Keratinocyte (primary cell): ENCODE data around the gene ARHGAP1. TPM values are rescaled to one million over a fixed set of nuclear protein-coding genes. Genes with fewer than 3 reads are reported as not detected.

Source experiments
- DNase-seq: peaks from one replicate; pipeline ENCODE4 v3.0.0-alpha.2; 2011; ENCODE audit warnings: low read depth, missing footprints, low spot score
- FAIRE-seq: peaks from 2 replicates; lab custom pipeline; 2011; peaks lifted over from hg19 to GRCh38; lab: Jason Lieb, UNC
- H2AFZ ChIP-seq: 2 replicates; pipeline ENCODE4 v1.6.0; 2012; ENCODE audit warnings: low read length, control low read depth, inconsistent platforms; ENCODE audit not compliant: control insufficient read depth
- H3K27ac ChIP-seq: 2 replicates; pipeline ENCODE4 v1.5.1; 2011; ENCODE audit warnings: low read length; ENCODE audit not compliant: control insufficient read depth, insufficient read depth
- H3K27me3 ChIP-seq: 3 replicates; pipeline ENCODE4 v1.6.0; 2011; ENCODE audit warnings: low read length; ENCODE audit not compliant: control insufficient read depth, insufficient read depth; ENCODE audit errors: extremely low read depth
- H3K36me3 ChIP-seq, 2 experiments: 2 replicates in 1 of 2; 3 replicates in 1 of 2; pipeline ENCODE4 v1.5.1; 2011; ENCODE audit warnings: low read length in 2 of 2, mild to moderate bottlenecking in 1 of 2; ENCODE audit not compliant: control insufficient read depth in 2 of 2, insufficient read depth in 2 of 2; ENCODE audit errors: extremely low read depth in 1 of 2
- H3K4me1 ChIP-seq: 3 replicates; pipeline ENCODE4 v1.5.1; 2011; ENCODE audit warnings: low read length; ENCODE audit not compliant: control insufficient read depth, insufficient read depth; ENCODE audit errors: extremely low read depth
- H3K4me2 ChIP-seq: 3 replicates; pipeline ENCODE4 v1.6.0; 2011; ENCODE audit warnings: low read depth, low read length; ENCODE audit not compliant: control insufficient read depth, insufficient read depth; ENCODE audit errors: extremely low read depth
- H3K4me3 ChIP-seq, 3 experiments: fragments of 200-600 bp in 1 of 3; sonication (generic) in 1 of 3; 2 replicates in 2 of 3; 3 replicates in 1 of 3; pipeline ENCODE4 v1.5.1; 2011 to 2016; ENCODE audit warnings: low read length in 3 of 3, mild to moderate bottlenecking in 3 of 3, control low read depth in 2 of 3, inconsistent platforms in 1 of 3, low read depth in 1 of 3, mixed read lengths in 1 of 3, mixed run types in 1 of 3, moderate library complexity in 1 of 3; ENCODE audit not compliant: control insufficient read depth in 2 of 3, insufficient read depth in 2 of 3; ENCODE audit errors: extremely low read depth in 1 of 3
- H3K79me2 ChIP-seq: 2 replicates; pipeline ENCODE4 v1.6.0; 2012; ENCODE audit warnings: low read length; ENCODE audit not compliant: control insufficient read depth, insufficient read depth
- H3K9ac ChIP-seq: 3 replicates; pipeline ENCODE4 v1.6.0; 2011; ENCODE audit warnings: low read length; ENCODE audit not compliant: control insufficient read depth, insufficient read depth; ENCODE audit errors: extremely low read depth
- H3K9me1 ChIP-seq: 3 replicates; pipeline ENCODE4 v1.6.0; 2011; ENCODE audit warnings: low read length; ENCODE audit not compliant: control insufficient read depth, insufficient read depth; ENCODE audit errors: extremely low read depth
- H3K9me3 ChIP-seq: 2 replicates; pipeline ENCODE4 v1.5.1; 2012; ENCODE audit warnings: low read depth, low read length; ENCODE audit not compliant: control insufficient read depth
- H4K20me1 ChIP-seq: 3 replicates; pipeline ENCODE4 v1.6.0; 2011; ENCODE audit warnings: low read length; ENCODE audit not compliant: control insufficient read depth, insufficient read depth; ENCODE audit errors: extremely low read depth
- CTCF ChIP-seq, 3 experiments: IDR thresholded peaks in 1 of 3; conservative IDR thresholded peaks in 1 of 3; optimal IDR thresholded peaks in 1 of 3; 2 replicates in 2 of 3; 3 replicates in 1 of 3; pipeline versions ENCODE3 to v1.5.1; 2011; ENCODE audit warnings: low read length in 3 of 3, mild to moderate bottlenecking in 3 of 3, moderate library complexity in 2 of 3, control low read depth in 1 of 3, inconsistent platforms in 1 of 3; ENCODE audit not compliant: insufficient read depth in 2 of 3; ENCODE audit errors: extremely low read depth in 1 of 3
- EZH2 ChIP-seq: IDR thresholded peaks from one replicate; pipeline ENCODE4 v1.6.1; 2012; ENCODE audit warnings: inconsistent platforms, mild to moderate bottlenecking, low read length, moderate library complexity
- dilution Hi-C: fragments of 300-500 bp; cut with MboI; formaldehyde crosslinking; loops from one replicate; pipeline ENCODE4 v1.7.0; 2020; ENCODE audit warnings: low sequenced_read_pairs; ENCODE audit not compliant: extremely low pct_ligation_motif_present
- polyA plus RNA-seq, 5 experiments: library from polyadenylated mRNA; depleted of rRNA in 3 of 5; stranded (reverse) in 3 of 5; stranded (forward) in 1 of 5; unstranded in 1 of 5; fragments of >200 nt; gene quantifications; 1 replicate in 1 of 5; 2 replicates in 3 of 5; 3 replicates in 1 of 5; pipeline versions ENCODE4 v1.2.1 to v1.2.3, GENCODE V29; 2011 to 2012; ENCODE audit warnings: missing spikeins in 2 of 5, low read depth in 1 of 5, low replicate concordance in 1 of 5

The ARHGAP1 gene
- polyA plus RNA-seq, 1 donor (not counting 4 experiments of a cell fraction or from before 2014, with no cell fraction given) = 19.5 TPM

GRCh38 chr11:46731545-46731944 lies 31.1 kb upstream of the ARHGAP1 start:
- no peaks in the 10 kb centered on the region for H3K9me1 ChIP-seq
- no peak for DNase-seq
- no peaks in the 10 kb centered on the region for H3K4me1 ChIP-seq
- no peaks in the 10 kb centered on the region for H3K36me3 ChIP-seq
- H3K9ac ChIP-seq = no peak overlapping the region
- FAIRE-seq = no peak
- no peak overlapping the region for H3K4me2 ChIP-seq
- H2AFZ ChIP-seq = no peak overlapping the region
- H3K9me3 ChIP-seq = no peaks in the 10 kb centered on the region
- H3K27me3 ChIP-seq = no peaks in the 10 kb centered on the region
- no peak overlapping the region for H3K27ac ChIP-seq
- no peak overlapping the region for H3K4me3 ChIP-seq
- no peaks in the 10 kb centered on the region for H4K20me1 ChIP-seq
- dilution Hi-C loops = no loop called here
- no peak for TF ChIP-seq CTCF (optimal IDR thresholded peaks at IDR 0.05 in 1 of 3, IDR thresholded peaks at IDR 0.05 in 1 of 3, conservative IDR thresholded peaks at IDR 0.05 in 1 of 3; ENCODE audit: extremely low read depth in 1 of 3, insufficient read depth in 2 of 3, low read length in 3 of 3)
- no peak for TF ChIP-seq EZH2
- no peaks in the 10 kb centered on the region for H3K79me2 ChIP-seq

GRCh38 chr11:46729110-46730027 lies 28.9 kb upstream of the ARHGAP1 start:
- FAIRE-seq = no peak
- H3K9ac ChIP-seq = no peak overlapping the region
- DNase-seq = no peak
- no peaks in the 10 kb centered on the region for H3K9me1 ChIP-seq
- H2AFZ ChIP-seq = no peak overlapping the region
- H3K36me3 ChIP-seq = no peaks in the 10 kb centered on the region
- H3K4me1 ChIP-seq = no peaks in the 10 kb centered on the region
- H3K27me3 ChIP-seq = no peaks in the 10 kb centered on the region
- H3K9me3 ChIP-seq = no peaks in the 10 kb centered on the region
- no peak overlapping the region for H3K4me3 ChIP-seq
- no peak overlapping the region for H3K4me2 ChIP-seq
- TF ChIP-seq CTCF (optimal IDR thresholded peaks at IDR 0.05 in 1 of 3, IDR thresholded peaks at IDR 0.05 in 1 of 3, conservative IDR thresholded peaks at IDR 0.05 in 1 of 3; ENCODE audit: extremely low read depth in 1 of 3, insufficient read depth in 2 of 3, low read length in 3 of 3) (no peak), EZH2 (no peak)
- dilution Hi-C loops = no loop called here
- H3K79me2 ChIP-seq = no peaks in the 10 kb centered on the region
- H4K20me1 ChIP-seq = no peaks in the 10 kb centered on the region
- no peak overlapping the region for H3K27ac ChIP-seq
